IPS-11a (cell line): Measurements from ENCODE around the gene KISS1.

ENCODE experiments used
- H3K4me3 ChIP-seq: one replicate; pipeline ENCODE4 v1.5.1; 2013; ENCODE audit warnings: low read depth, low read length, control low read depth

KISS1 gene

DNA sequence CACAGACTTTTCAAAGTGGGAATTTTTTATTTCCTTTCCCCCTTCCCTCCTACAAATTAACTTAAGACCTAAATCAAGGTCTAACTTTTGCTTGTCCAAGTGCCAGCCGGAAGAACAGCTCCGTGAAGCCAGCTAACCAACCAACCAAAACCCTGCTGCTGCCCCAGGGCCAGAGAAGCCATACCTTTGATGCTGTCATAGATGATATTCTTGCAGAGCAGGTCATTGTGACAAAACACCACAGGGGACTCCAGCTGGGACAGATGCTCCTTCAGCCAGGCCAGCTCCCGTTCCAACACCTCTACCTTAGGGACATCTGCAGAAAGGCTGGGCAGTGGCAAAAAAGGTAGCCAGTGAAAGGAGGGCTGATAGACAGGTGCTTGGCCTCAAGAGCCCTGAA, 55.2 kb downstream of the KISS1 start:
- no peak overlapping the region for H3K4me3 ChIP-seq
